Measurements from ENCODE around the gene IMPG1. TPM values are rescaled to one million over a fixed set of nuclear protein-coding genes. Genes with fewer than 3 reads are reported as not detected.

The IMPG1 gene
- total RNA-seq, 1 donor from 2014 or later: not detected

- DNase-seq (ENCODE audit: low spot score): peak; percentile 81
- Histone ChIP-seq H3K9ac (no peak overlapping the region), H4K20me1 (ENCODE audit: low read depth) (no peaks in the 10 kb centered on the region), H3K4me3 (no peak overlapping the region), H3K27ac (no peak overlapping the region), H3F3A (ENCODE audit: low read depth) (peaks cover 7% of the 10 kb centered on the region), H3K36me3 (no peaks in the 10 kb centered on the region), H3K9me3 (ENCODE audit: low read depth) (no peaks in the 10 kb centered on the region), H3K27me3 (peaks cover 7% of the 10 kb centered on the region), H3K4me1 (peaks cover 18% of the 10 kb centered on the region), H3K79me2 (ENCODE audit: low read depth) (no peaks in the 10 kb centered on the region), H2AFZ (replicated peaks) (peak overlapping the region; percentile 51), H3K4me2 (no peak overlapping the region)
- no peaks in the 10 kb centered on the region for H3K36me3 Mint-ChIP-seq
- TF ChIP-seq EZH2 (IDR thresholded peaks at IDR 0.05): no peak
- TF ChIP-seq, protein P1, sequence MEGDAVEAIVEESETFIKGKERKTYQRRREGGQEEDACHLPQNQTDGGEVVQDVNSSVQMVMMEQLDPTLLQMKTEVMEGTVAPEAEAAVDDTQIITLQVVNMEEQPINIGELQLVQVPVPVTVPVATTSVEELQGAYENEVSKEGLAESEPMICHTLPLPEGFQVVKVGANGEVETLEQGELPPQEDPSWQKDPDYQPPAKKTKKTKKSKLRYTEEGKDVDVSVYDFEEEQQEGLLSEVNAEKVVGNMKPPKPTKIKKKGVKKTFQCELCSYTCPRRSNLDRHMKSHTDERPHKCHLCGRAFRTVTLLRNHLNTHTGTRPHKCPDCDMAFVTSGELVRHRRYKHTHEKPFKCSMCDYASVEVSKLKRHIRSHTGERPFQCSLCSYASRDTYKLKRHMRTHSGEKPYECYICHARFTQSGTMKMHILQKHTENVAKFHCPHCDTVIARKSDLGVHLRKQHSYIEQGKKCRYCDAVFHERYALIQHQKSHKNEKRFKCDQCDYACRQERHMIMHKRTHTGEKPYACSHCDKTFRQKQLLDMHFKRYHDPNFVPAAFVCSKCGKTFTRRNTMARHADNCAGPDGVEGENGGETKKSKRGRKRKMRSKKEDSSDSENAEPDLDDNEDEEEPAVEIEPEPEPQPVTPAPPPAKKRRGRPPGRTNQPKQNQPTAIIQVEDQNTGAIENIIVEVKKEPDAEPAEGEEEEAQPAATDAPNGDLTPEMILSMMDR (IDR thresholded peaks at IDR 0.05): peak; percentile 94
- peaks cover 26% of the 10 kb centered on the region for H3K4me1 Mint-ChIP-seq
- H3K27ac Mint-ChIP-seq: no peak overlapping the region
- no peak overlapping the region for H3K4me3 Mint-ChIP-seq
- no peaks in the 10 kb centered on the region for H3K9me3 Mint-ChIP-seq
- peaks cover 8% of the 10 kb centered on the region for H3K27me3 Mint-ChIP-seq (ENCODE audit: insufficient read depth, low read depth)
These were observed 140.4 kb downstream of the IMPG1 start for GRCh38 chr6:75932067-75932466.

- TF ChIP-seq EZH2 (IDR thresholded peaks at IDR 0.05): no peak
- no peak for TF ChIP-seq EZH2phosphoT487 (IDR thresholded peaks at IDR 0.05)
- TF ChIP-seq, protein P1 (IDR thresholded peaks at IDR 0.05): no peak
- no peak overlapping the region for H3K4me3 Mint-ChIP-seq
- DNase-seq (ENCODE audit: low spot score): no peak
These were observed 141.3 kb downstream of the IMPG1 start for GRCh38 chr6:75931011-75931680.

DNA sequence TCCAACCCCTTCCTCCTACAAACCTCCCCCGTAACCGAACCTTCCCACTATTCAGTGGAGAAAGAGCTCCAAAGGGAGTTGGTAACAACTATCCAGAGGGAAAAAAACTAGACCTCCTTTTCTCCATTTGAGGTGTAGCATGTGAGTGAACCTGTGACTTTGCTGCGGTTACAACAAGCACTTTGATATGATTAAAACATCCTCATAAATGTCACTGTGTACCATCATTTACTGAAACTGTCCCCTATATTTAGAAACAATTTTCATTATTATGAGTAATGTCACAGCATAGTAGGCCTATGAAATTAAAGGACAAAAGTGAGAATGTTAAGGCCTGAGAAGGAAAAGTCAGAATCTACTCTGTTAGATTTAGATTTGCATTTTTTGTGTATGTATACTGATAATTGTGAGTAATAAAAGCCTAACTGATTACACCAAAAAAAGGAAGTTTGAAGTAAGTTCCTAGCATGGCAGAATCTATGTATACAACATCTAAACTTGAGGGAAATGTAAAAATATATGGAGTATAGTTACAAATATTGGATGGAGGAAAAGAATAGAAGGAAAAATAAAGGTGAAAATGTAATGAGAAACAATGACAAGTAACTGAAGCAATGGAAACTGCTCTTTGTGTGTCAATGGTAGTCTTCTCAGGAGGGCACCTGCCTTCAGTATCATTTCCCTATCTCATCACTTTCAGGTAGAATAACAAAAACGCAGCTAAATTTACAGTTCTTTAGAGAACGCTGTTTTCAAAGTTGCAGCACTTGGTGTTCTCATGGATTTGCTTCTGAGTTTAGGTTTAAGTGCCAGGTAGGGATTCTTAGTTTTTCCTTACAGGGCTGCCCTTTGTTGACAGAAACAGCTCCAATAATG is 145.9 kb downstream of the IMPG1 start:
- TF ChIP-seq EZH2phosphoT487 (IDR thresholded peaks at IDR 0.05) (no peak), EZH2 (IDR thresholded peaks at IDR 0.05) (no peak)
- TF ChIP-seq, protein P1 (IDR thresholded peaks at IDR 0.05): no peak
- Histone ChIP-seq H3F3A (ENCODE audit: low read depth) (peaks cover 7% of the 10 kb centered on the region), H3K36me3 (no peaks in the 10 kb centered on the region), H3K27me3 (no peaks in the 10 kb centered on the region), H3K79me2 (ENCODE audit: low read depth) (no peaks in the 10 kb centered on the region), H3K4me3 (no peak overlapping the region), H4K20me1 (ENCODE audit: low read depth) (no peaks in the 10 kb centered on the region), H3K9ac (no peak overlapping the region), H3K27ac (no peak overlapping the region), H2AFZ (replicated peaks) (no peak overlapping the region), H3K4me1 (no peaks in the 10 kb centered on the region), H3K4me2 (no peak overlapping the region), H3K9me3 (ENCODE audit: low read depth) (no peaks in the 10 kb centered on the region)
- H3K9me3 Mint-ChIP-seq: no peaks in the 10 kb centered on the region
- H3K36me3 Mint-ChIP-seq: no peaks in the 10 kb centered on the region
- no peak overlapping the region for H3K27ac Mint-ChIP-seq
- H3K4me1 Mint-ChIP-seq: no peaks in the 10 kb centered on the region
- no peaks in the 10 kb centered on the region for H3K27me3 Mint-ChIP-seq (ENCODE audit: insufficient read depth, low read depth)
- H3K4me3 Mint-ChIP-seq: no peak overlapping the region
- no peak for DNase-seq (ENCODE audit: low spot score)

More at GRCh38 chr6:75931011-75931680, 141.3 kb downstream of the IMPG1 start:
- no peaks in the 10 kb centered on the region for H3K79me2 ChIP-seq (ENCODE audit: low read depth)
- no peak overlapping the region for H3K27ac ChIP-seq
- no peak overlapping the region for H3K9ac ChIP-seq
- H3K9me3 ChIP-seq (ENCODE audit: low read depth): no peaks in the 10 kb centered on the region
- H3K9me3 Mint-ChIP-seq: no peaks in the 10 kb centered on the region
- H3K27me3 Mint-ChIP-seq (ENCODE audit: insufficient read depth, low read depth): peaks cover 8% of the 10 kb centered on the region
- no peak overlapping the region for H3K27ac Mint-ChIP-seq
- peaks cover 9% of the 10 kb centered on the region for H3K4me1 ChIP-seq
- H4K20me1 ChIP-seq (ENCODE audit: low read depth): no peaks in the 10 kb centered on the region
- H3K36me3 ChIP-seq: no peaks in the 10 kb centered on the region
- no peak overlapping the region for H2AFZ ChIP-seq (replicated peaks)
- no peak overlapping the region for H3K4me2 ChIP-seq
- H3K36me3 Mint-ChIP-seq: no peaks in the 10 kb centered on the region
- peaks cover 7% of the 10 kb centered on the region for H3K27me3 ChIP-seq
- peaks cover 7% of the 10 kb centered on the region for H3F3A ChIP-seq (ENCODE audit: low read depth)
- H3K4me3 ChIP-seq: no peak overlapping the region
- H3K4me1 Mint-ChIP-seq: peaks cover 21% of the 10 kb centered on the region
